Transverse colon (tissue), 4 donors: ENCODE data around the gene MYZAP. TPM values are rescaled to one million over a fixed set of nuclear protein-coding genes. Genes with fewer than 3 reads are reported as not detected.
"Not testable (repeated sequence)": the region's sequence is repeated elsewhere in the genome, so short reads cannot be mapped to it uniquely, and the experiment has no call there.

Experiments
- DNase-seq: peaks from one replicate; pipeline ENCODE4 v3.0.0-alpha.2; 2019
- H3K27ac ChIP-seq, 4 donors: fragments of 200-600 bp; sonication (generic); 2 replicates each; pipeline ENCODE4 v1.5.1; 2016 to 2018; ENCODE audit warnings: inconsistent platforms in 4 of 4
- H3K27me3 ChIP-seq: fragments of 200-600 bp; sonication (generic); 2 replicates; pipeline ENCODE4 v1.5.1; 2017; ENCODE audit warnings: inconsistent platforms
- H3K36me3 ChIP-seq, 4 donors: fragments of 200-600 bp; sonication (generic); 2 replicates each; pipeline ENCODE4 v1.5.1; 2017 to 2019; ENCODE audit warnings: inconsistent platforms in 4 of 4
- H3K4me1 ChIP-seq, 4 donors: fragments of 200-600 bp; sonication (generic); 2 replicates each; pipeline ENCODE4 v1.5.1; 2017 to 2020; ENCODE audit warnings: inconsistent platforms in 4 of 4
- H3K4me3 ChIP-seq, 4 donors: fragments of 200-600 bp; sonication (generic); 1 replicate in 1 of 4; 2 replicates in 3 of 4; pipeline versions ENCODE4 v1.5.1 to v1.6.1; 2017 to 2019; ENCODE audit warnings: inconsistent platforms in 4 of 4
- H3K9me3 ChIP-seq, 2 donors: fragments of 200-600 bp; sonication (generic); 2 replicates each; pipeline ENCODE4 v1.5.1; 2017 to 2019; ENCODE audit warnings: inconsistent platforms in 2 of 2
- EP300 ChIP-seq: sonication (generic); formaldehyde crosslinking; IDR thresholded peaks from one replicate; pipeline ENCODE4 v1.6.1; 2017; ENCODE audit warnings: antibody characterized with exemption, low read depth
- POLR2A ChIP-seq: fragments of 450-650 bp; IDR thresholded peaks from one replicate; pipeline ENCODE4 v1.6.1; 2016; ENCODE audit warnings: antibody characterized with exemption, mild to moderate bottlenecking, moderate library complexity
- POLR2AphosphoS5 ChIP-seq, 3 donors: sonication (generic); formaldehyde crosslinking; IDR thresholded peaks; one replicate each; pipeline ENCODE4 v1.6.1; 2016; ENCODE audit warnings: antibody characterized with exemption in 3 of 3
- WGBS, 2 donors: methylation state at CpG; one replicate each; pipeline ENCODE4 v1.1.5; 2018; ENCODE audit warnings: low coverage in 1 of 2; 5-methylcytosine and 5-hydroxymethylcytosine counted together
- in situ Hi-C, 4 donors: fragments of 200-750 bp; cut with MboI; loops; one replicate each; pipeline versions ENCODE4 v1.15.0 to v1.15.1; 2017; ENCODE audit warnings: low sequenced_read_pairs in 3 of 4, low pct_ligation_motif_present in 1 of 4, low pct_unique_long_range_greater_than_20kb in 1 of 4
- intact Hi-C: fragments of 100-400 bp; cut with DNase I; formaldehyde crosslinking; loops from one replicate; pipeline ENCODE4 v1.15.1; 2023; ENCODE audit warnings: low total_unique reads
- total RNA-seq, 4 donors: library from RNA; depleted of rRNA; stranded (reverse); fragments of >200 nt; gene quantifications; one replicate each; pipeline ENCODE4 v1.1.0, GENCODE V29; 2016
- TF ChIP-seq, protein P1 (sequence below), 5 experiments: fragments of 200-600 bp in 3 of 5; fragments of 450-650 bp in 2 of 5; sonication (generic) in 3 of 5; IDR thresholded peaks; 1 replicate in 2 of 5; 2 replicates in 3 of 5; pipeline ENCODE4 v1.5.1; 2016 to 2017; ENCODE audit warnings: antibody characterized with exemption in 5 of 5, inconsistent platforms in 3 of 5, mild to moderate bottlenecking in 2 of 5, moderate library complexity in 1 of 5

The MYZAP gene
- total RNA-seq, 4 donors from 2014 or later = 1.00 to 24.3 (median 10.7) TPM

DNA sequence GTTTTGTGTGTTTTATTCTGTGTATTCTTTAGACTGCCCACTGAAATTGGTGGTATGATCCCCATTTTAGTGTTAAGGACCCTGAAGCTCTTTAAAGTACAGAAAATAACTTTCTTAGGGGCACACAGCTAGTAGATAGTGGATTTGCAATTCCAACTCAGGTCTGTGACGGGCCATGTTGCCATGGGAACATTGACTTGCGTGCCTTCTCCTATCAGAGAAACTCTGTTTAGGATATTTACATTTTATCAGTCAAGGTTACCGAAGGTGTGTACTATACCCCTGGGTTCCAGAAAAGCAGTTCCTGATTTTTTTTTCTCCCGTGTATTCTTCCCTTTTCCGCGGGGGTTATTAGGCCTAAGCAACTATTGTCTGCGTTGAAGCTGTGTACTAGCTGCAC lies 19.4 kb downstream of the MYZAP start:
- intact Hi-C loops = loop anchor here (5.0 kb wide), 1 partner anchor 49 kb away; no protein-coding TSS in a partner anchor
- no peak for DNase-seq
- in situ Hi-C loops = loop anchor here in 2 of 4 donors (5.0 to 10.0 kb wide), 2 partner anchors 46 to 49 kb away; no protein-coding TSS in a partner anchor
- Histone ChIP-seq H3K4me3 (no peak overlapping the region), H3K27ac (peak overlapping the region; percentile 77 to 86 (median 83)), H3K4me1 (peaks cover 30 to 77% (median 46%) of the 10 kb centered on the region in 4 donors), H3K36me3 (no peaks in the 10 kb centered on the region), H3K27me3 (no peaks in the 10 kb centered on the region), H3K9me3 (no peaks in the 10 kb centered on the region)
- TF ChIP-seq EP300 (no peak), POLR2AphosphoS5 (IDR thresholded peaks at IDR 0.05) (no peak), POLR2A (no peak)
- TF ChIP-seq, protein P1, sequence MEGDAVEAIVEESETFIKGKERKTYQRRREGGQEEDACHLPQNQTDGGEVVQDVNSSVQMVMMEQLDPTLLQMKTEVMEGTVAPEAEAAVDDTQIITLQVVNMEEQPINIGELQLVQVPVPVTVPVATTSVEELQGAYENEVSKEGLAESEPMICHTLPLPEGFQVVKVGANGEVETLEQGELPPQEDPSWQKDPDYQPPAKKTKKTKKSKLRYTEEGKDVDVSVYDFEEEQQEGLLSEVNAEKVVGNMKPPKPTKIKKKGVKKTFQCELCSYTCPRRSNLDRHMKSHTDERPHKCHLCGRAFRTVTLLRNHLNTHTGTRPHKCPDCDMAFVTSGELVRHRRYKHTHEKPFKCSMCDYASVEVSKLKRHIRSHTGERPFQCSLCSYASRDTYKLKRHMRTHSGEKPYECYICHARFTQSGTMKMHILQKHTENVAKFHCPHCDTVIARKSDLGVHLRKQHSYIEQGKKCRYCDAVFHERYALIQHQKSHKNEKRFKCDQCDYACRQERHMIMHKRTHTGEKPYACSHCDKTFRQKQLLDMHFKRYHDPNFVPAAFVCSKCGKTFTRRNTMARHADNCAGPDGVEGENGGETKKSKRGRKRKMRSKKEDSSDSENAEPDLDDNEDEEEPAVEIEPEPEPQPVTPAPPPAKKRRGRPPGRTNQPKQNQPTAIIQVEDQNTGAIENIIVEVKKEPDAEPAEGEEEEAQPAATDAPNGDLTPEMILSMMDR (IDR thresholded peaks at IDR 0.05) = no peak
- 56 to 69% methylated on average over 6 to 7 of the region's 7 CpGs for WGBS, 2 donors

GRCh38 chr15:57611938-57612337 lies 20.2 kb downstream of the MYZAP start:
- Histone ChIP-seq H3K4me3 (no peak overlapping the region), H3K9me3 (no peaks in the 10 kb centered on the region), H3K4me1 (peaks cover 30 to 74% (median 45%) of the 10 kb centered on the region in 4 donors), H3K27ac (peak overlapping the region; percentile 77 to 86 (median 83)), H3K36me3 (no peaks in the 10 kb centered on the region), H3K27me3 (no peaks in the 10 kb centered on the region)
- DNase-seq = peak; percentile 74
- TF ChIP-seq, protein P1 (IDR thresholded peaks at IDR 0.05) = peak; percentile 41 to 67 (median 47)
- TF ChIP-seq POLR2AphosphoS5 (IDR thresholded peaks at IDR 0.05) = peak in 1 of 3 donors; percentile 27
- no peak for TF ChIP-seq EP300
- no peak for TF ChIP-seq POLR2A
- in situ Hi-C loops (loop anchor here in 2 of 4 donors (5.0 to 10.0 kb wide), 2 partner anchors 47 to 50 kb away; no protein-coding TSS in a partner anchor), intact Hi-C loops (loop anchor here (5.0 kb wide), 1 partner anchor 50 kb away; no protein-coding TSS in a partner anchor)
- WGBS, 2 donors = 25% methylated on average over 3 of the region's 3 CpGs; no CpG with 5 or more reads in 1 of the 2 donors

DNA sequence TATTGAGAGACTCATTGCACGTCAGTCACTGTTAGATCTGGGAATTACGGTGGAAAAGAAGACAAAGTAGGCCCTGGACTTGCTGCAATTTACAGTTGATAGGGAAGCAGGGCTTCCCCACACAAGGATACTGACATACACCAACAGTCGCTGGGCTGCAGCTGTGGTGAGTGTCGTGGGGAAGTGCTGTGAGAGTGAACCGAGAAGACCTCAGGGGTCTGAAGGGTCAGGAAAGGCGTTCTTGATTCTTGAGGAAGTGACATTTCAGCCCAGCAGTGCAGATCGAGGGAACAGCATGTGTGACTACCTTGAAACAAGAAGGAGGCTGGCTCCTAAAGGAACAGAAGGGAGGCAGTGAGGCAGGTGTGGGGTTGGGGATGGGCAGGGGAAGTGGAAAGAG lies 22.5 kb downstream of the MYZAP start:
- Histone ChIP-seq H3K4me3 (no peak overlapping the region), H3K36me3 (no peaks in the 10 kb centered on the region), H3K9me3 (no peaks in the 10 kb centered on the region), H3K27me3 (no peaks in the 10 kb centered on the region), H3K4me1 (peaks cover 26 to 54% (median 29%) of the 10 kb centered on the region in 4 donors), H3K27ac (peak overlapping the region in 1 of 4 donors; percentile 1)
- in situ Hi-C loops = loop anchor here in 2 of 4 donors (5.0 to 10.0 kb wide), 2 partner anchors 49 to 52 kb away; no protein-coding TSS in a partner anchor
- TF ChIP-seq EP300 (no peak), POLR2AphosphoS5 (IDR thresholded peaks at IDR 0.05) (no peak), POLR2A (no peak)
- TF ChIP-seq, protein P1 (IDR thresholded peaks at IDR 0.05) = no peak
- intact Hi-C loops = loop anchor here (5.0 kb wide), 1 partner anchor 52 kb away; no protein-coding TSS in a partner anchor
- WGBS, 2 donors = 41 to 64% methylated on average over 5 to 7 of the region's 7 CpGs
- DNase-seq = no peak

GRCh38 chr15:57615951-57616496 lies 24.3 kb downstream of the MYZAP start:
- H3K36me3 ChIP-seq, H3K9me3 ChIP-seq, intact Hi-C loops, H3K27me3 ChIP-seq, H3K4me3 ChIP-seq, H3K27ac ChIP-seq, DNase-seq: not testable (repeated sequence)
- 83 to 85% methylated on average over 5 to 8 of the region's 8 CpGs for WGBS, 2 donors
- H3K4me1 ChIP-seq = peaks cover 10 to 44% (median 13%) of the 10 kb centered on the region in 4 donors
- in situ Hi-C loops = loop anchor here in 1 of 4 donors (10.0 kb wide), 1 partner anchor 51 kb away; no protein-coding TSS in a partner anchor
